IPS-20b (cell line): ENCODE results near the gene PNPO.
A peak's percentile ranks its signal among the peaks of the same experiment; 100 is the strongest.
"Not testable (repeated sequence)": the region's sequence is repeated elsewhere in the genome, so short reads cannot be mapped to it uniquely, and the experiment has no call there.

ENCODE experiments used
- H3K27ac ChIP-seq: one replicate; pipeline ENCODE4 v1.5.1; 2013; ENCODE audit warnings: low read length
- H3K27me3 ChIP-seq: 2 replicates; pipeline ENCODE4 v1.6.1; 2013; ENCODE audit warnings: mild to moderate bottlenecking, low read length, inconsistent platforms; ENCODE audit not compliant: insufficient read depth
- H3K36me3 ChIP-seq: 2 replicates; pipeline ENCODE4 v1.6.1; 2013; ENCODE audit warnings: low read depth, mild to moderate bottlenecking, inconsistent platforms, low read length, moderate library complexity; ENCODE audit not compliant: insufficient read depth
- H3K4me1 ChIP-seq: 2 replicates; pipeline ENCODE4 v1.6.1; 2013; ENCODE audit warnings: mild to moderate bottlenecking, control low read depth, inconsistent platforms, low read length, moderate library complexity; ENCODE audit not compliant: insufficient read depth
- H3K4me3 ChIP-seq: 2 replicates; pipeline ENCODE4 v1.5.1; 2013; ENCODE audit warnings: mild to moderate bottlenecking, low read length, inconsistent platforms
- H3K9ac ChIP-seq: 2 replicates; pipeline ENCODE4 v1.6.1; 2013; ENCODE audit warnings: low read depth, mild to moderate bottlenecking, inconsistent platforms, low read length, moderate library complexity
- H3K9me3 ChIP-seq: 2 replicates; pipeline ENCODE4 v1.6.1; 2013; ENCODE audit warnings: mild to moderate bottlenecking, low read depth, low read length, inconsistent platforms; ENCODE audit not compliant: insufficient read depth

Gene PNPO

GRCh38 chr17:47924785-47925677 lies 16.3 kb upstream of the PNPO start:
- Histone ChIP-seq H3K9ac (no peak overlapping the region), H3K27ac (no peak overlapping the region), H3K9me3 (no peaks in the 10 kb centered on the region), H3K27me3 (no peaks in the 10 kb centered on the region), H3K36me3 (peaks cover 58% of the 10 kb centered on the region), H3K4me3 (no peak overlapping the region), H3K4me1 (no peaks in the 10 kb centered on the region)

DNA sequence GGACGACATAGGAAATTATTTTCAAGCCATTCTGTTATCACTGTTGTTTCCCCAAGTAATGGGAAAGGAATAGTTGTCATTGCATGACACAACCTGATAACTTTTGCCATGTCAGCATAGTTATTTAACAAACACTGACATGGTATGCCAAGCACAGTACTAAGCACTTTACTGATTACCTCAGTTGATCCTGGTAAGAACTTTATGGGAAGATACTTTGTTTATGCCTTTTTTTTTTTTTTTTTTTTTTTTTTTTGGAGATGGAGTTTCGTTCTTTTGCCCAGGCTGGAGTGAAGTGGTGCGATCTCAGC lies 15.7 kb upstream of the PNPO start:
- no peak overlapping the region for H3K27ac ChIP-seq
- H3K27me3 ChIP-seq, result no peaks in the 10 kb centered on the region
- no peaks in the 10 kb centered on the region for H3K9me3 ChIP-seq
- H3K4me3 ChIP-seq, result no peak overlapping the region
- H3K36me3 ChIP-seq, result peaks cover 61% of the 10 kb centered on the region
- H3K4me1 ChIP-seq, result no peaks in the 10 kb centered on the region
- H3K9ac ChIP-seq, result no peak overlapping the region

- H3K9ac ChIP-seq, result no peak overlapping the region
Measured at GRCh38 chr17:47927821-47928400, 13.5 kb upstream of the PNPO start.

DNA sequence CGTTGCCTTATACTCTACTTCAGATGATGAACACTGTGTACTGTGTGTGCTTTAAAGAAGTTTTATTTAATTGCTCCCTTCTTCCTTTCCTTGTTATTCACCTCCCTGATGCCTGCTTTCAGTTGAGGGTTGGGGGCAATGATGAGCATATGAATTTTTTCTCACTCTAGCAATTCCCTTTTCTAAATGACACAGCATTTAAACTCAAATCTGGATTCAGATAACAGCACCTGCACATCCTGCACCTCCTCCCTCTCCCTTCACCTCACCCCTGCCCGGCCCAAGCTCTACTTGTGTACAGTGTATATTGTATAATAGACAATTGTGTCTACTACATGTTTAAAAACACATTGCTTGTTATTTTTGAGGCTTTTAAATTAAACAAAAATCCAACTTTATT lies 13.0 kb upstream of the PNPO start:
- Histone ChIP-seq H3K27ac (no peak overlapping the region), H3K9me3 (no peaks in the 10 kb centered on the region), H3K36me3 (peaks cover 51% of the 10 kb centered on the region), H3K4me1 (no peaks in the 10 kb centered on the region), H3K9ac (no peak overlapping the region), H3K27me3 (no peaks in the 10 kb centered on the region), H3K4me3 (no peak overlapping the region)

More at GRCh38 chr17:47927821-47928400, 13.5 kb upstream of the PNPO start:
- Histone ChIP-seq H3K4me1 (no peaks in the 10 kb centered on the region), H3K9me3 (no peaks in the 10 kb centered on the region), H3K27ac (no peak overlapping the region), H3K4me3 (no peak overlapping the region), H3K36me3 (peaks cover 56% of the 10 kb centered on the region), H3K27me3 (no peaks in the 10 kb centered on the region)

DNA sequence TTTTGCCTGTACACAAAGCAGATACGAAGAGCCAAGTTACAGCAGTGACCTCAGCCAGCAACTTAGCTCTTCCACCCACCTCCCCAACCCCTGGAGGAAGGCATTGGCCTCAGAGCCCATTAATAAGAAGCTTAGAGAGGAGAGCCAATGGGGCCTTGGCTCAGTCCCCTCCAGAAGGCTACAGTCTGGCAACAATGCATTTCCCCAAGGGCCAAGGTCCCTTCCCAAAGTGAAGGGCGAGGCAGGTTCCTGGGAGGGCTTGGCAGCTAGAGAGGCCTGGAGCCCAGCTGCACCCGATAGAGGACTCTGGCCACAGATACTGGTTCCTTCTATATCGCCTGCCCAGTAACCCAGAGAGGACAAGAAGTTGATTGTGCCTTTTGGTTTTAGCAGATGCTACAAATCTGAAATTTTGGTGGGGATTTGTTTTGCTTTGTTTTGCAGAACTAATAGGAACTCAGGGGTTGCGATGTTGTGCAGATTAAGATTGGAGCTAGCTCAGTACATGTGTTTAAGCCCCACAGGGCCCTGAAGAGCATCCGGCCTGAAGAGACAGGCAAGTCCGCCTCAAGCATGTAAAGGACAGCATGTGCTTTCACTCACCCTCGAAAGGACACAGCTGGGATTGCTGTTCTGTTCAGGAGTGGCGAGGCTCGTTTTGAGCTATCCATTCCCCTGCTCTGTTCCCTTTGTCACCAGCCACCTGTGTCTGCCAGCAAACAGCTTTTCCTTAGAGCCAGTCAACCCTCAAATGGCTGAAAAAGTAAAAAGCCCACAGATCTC lies 12.0 kb upstream of the PNPO start:
- Histone ChIP-seq H3K27me3 (no peaks in the 10 kb centered on the region), H3K9me3 (no peaks in the 10 kb centered on the region), H3K4me3 (no peak overlapping the region), H3K27ac (no peak overlapping the region), H3K9ac (no peak overlapping the region), H3K4me1 (no peaks in the 10 kb centered on the region), H3K36me3 (peaks cover 41% of the 10 kb centered on the region)

DNA sequence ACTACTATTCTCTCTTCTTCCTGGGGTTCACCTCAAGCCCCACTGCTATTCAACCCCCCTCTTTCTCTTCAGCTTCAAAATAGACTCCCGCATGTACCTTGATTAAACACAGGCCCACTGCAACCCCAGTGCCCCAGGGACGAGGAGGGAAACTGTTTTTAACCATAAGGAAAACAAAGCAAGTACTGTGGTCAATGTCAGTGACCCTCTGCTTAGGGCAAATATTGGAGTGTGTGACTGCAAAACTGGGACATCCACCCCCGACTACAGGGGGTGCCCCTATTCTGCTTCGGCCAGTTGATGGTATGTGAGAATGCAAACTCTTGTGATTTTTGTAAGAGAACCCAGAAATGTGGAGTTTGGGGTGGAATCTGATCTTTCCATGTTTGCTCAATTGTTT lies 9.5 kb upstream of the PNPO start:
- H3K27me3 ChIP-seq, result no peaks in the 10 kb centered on the region
- no peak overlapping the region for H3K4me3 ChIP-seq
- H3K27ac ChIP-seq, result no peak overlapping the region
- no peaks in the 10 kb centered on the region for H3K9me3 ChIP-seq
- peaks cover 20% of the 10 kb centered on the region for H3K36me3 ChIP-seq
- H3K4me1 ChIP-seq, result no peaks in the 10 kb centered on the region
- H3K9ac ChIP-seq, result no peak overlapping the region

DNA sequence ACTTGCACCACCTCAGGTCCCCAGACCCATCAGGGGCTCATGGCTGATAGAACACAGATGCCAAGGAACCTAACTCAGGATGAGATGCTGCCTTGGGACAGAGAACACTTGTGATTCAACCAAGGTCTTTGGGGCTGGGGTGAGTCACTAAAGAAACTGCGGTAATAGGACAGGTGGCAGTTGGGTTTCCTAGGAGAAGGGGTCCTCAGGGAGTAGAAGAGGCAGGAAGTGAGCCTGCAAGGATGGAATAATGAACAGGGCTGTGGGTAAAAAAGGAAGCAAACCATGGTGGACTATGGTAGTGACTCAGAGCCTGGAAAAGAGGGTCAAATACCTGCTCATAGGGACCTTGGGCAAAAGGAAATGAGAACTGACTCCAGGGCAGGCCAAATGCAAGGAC lies 6.5 kb upstream of the PNPO start:
- Histone ChIP-seq H3K4me1 (no peaks in the 10 kb centered on the region), H3K27me3 (peaks cover 7% of the 10 kb centered on the region; the same call in 1 of the 2 replicates), H3K9me3 (no peaks in the 10 kb centered on the region), H3K4me3 (no peak overlapping the region), H3K36me3 (peaks cover 5% of the 10 kb centered on the region; the same call in 1 of the 2 replicates), H3K27ac (no peak overlapping the region), H3K9ac (no peak overlapping the region)

GRCh38 chr17:47935468-47935867 lies 5.9 kb upstream of the PNPO start:
- H3K9me3 ChIP-seq, H3K4me1 ChIP-seq, H3K9ac ChIP-seq, H3K36me3 ChIP-seq, H3K4me3 ChIP-seq, H3K27ac ChIP-seq: not testable (repeated sequence)
- peaks cover 13% of the 10 kb centered on the region; the same call in 1 of the 2 replicates for H3K27me3 ChIP-seq

DNA sequence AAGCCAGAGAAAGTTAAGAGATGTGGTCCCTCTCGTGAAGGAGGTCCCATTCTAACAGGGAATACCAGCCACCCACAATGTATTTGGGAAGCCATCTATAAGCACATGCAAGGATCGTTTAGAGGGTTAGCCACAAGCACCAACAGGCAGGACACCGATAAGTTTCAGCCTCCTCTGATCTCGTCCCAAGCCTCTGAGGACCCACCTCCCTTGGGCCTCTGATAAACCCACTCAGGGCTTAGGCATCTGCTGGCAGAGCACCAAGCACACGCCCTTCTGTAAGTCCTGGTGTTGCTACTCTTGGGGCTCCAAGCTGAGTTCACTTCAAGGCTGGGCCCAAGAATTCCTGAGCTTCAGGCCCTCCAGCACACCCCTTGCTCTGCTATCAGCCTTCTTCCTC lies 5.4 kb upstream of the PNPO start:
- peaks cover 3% of the 10 kb centered on the region for H3K9me3 ChIP-seq
- no peak overlapping the region for H3K9ac ChIP-seq
- H3K36me3 ChIP-seq, result no peaks in the 10 kb centered on the region
- H3K4me3 ChIP-seq, result no peak overlapping the region
- H3K27me3 ChIP-seq, result peaks cover 18% of the 10 kb centered on the region
- no peak overlapping the region for H3K27ac ChIP-seq
- no peaks in the 10 kb centered on the region for H3K4me1 ChIP-seq

GRCh38 chr17:47937941-47938340 lies 3.4 kb upstream of the PNPO start:
- Histone ChIP-seq H3K9me3 (peaks cover 4% of the 10 kb centered on the region), H3K27ac (no peak overlapping the region), H3K4me1 (peaks cover 5% of the 10 kb centered on the region; the same call in 1 of the 2 replicates)

DNA sequence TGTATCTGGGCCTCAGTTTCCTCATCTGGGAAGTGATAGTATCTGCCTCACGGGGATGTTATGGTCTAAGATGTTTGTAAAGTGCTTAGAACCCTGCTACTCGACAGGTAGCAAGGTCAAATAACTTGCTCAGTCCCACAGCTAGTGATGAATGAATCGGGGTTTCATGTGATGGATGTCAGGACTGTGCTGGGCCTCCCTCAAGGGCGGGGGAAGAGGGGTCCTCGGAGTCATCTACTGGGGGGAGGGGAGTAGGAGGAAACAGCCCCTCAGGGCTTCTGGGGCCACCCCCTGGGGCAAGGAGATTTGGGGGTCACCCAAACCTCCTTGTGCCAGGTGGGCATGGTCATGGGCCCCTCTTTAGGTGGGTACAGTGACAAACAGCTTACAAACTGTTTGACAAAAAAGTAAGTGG lies 732 bp downstream of the PNPO start:
- H3K27me3 ChIP-seq, result peaks cover 30% of the 10 kb centered on the region
- H3K9me3 ChIP-seq, result peaks cover 4% of the 10 kb centered on the region
- H3K9ac ChIP-seq, result peak overlapping the region; percentile 67
- no peak overlapping the region for H3K27ac ChIP-seq
- peak overlapping the region; percentile 69 for H3K4me3 ChIP-seq
- H3K36me3 ChIP-seq, result peaks cover 11% of the 10 kb centered on the region; the same call in 1 of the 2 replicates
- H3K4me1 ChIP-seq, result peaks cover 6% of the 10 kb centered on the region; the same call in 1 of the 2 replicates

More at GRCh38 chr17:47937941-47938340, 3.4 kb upstream of the PNPO start:
- H3K36me3 ChIP-seq, result no peaks in the 10 kb centered on the region
- peaks cover 30% of the 10 kb centered on the region for H3K27me3 ChIP-seq
- H3K4me3 ChIP-seq, result no peak overlapping the region
- H3K9ac ChIP-seq, result no peak overlapping the region
